GM12878 (cell line): ENCODE measurements around the gene HNMT. TPM values are rescaled to one million over a fixed set of nuclear protein-coding genes. Genes with fewer than 3 reads are reported as not detected.

ENCODE experiments used
- BCLAF1 ChIP-seq: fragments of 450-650 bp; IDR thresholded peaks from 2 replicates; pipeline ENCODE4 v1.6.1; 2017; ENCODE audit warnings: antibody characterized with exemption, mild to moderate bottlenecking, moderate library complexity
- ETV6 ChIP-seq, 2 experiments: fragments of 450-650 bp in 1 of 2; IDR thresholded peaks in 1 of 2; conservative IDR thresholded peaks in 1 of 2; 2 replicates each; pipeline ENCODE4 v1.6.1; 2014; ENCODE audit warnings: antibody characterized with exemption in 1 of 2, borderline replicate concordance in 1 of 2, low read depth in 1 of 2, mild to moderate bottlenecking in 1 of 2, moderate library complexity in 1 of 2
- KAT2A ChIP-seq: conservative IDR thresholded peaks from 2 replicates; pipeline ENCODE4 v1.6.1; 2011; ENCODE audit warnings: low read depth, low read length; ENCODE audit not compliant: control insufficient read depth
- MAX ChIP-seq: IDR thresholded peaks from 2 replicates; pipeline ENCODE4 v1.6.1; 2012; ENCODE audit warnings: low read depth, low read length, improper control_type of control experiment
- MTA3 ChIP-seq: IDR thresholded peaks from 2 replicates; pipeline ENCODE4 v1.6.1; 2012; ENCODE audit warnings: low read length, inconsistent platforms, borderline replicate concordance
- RB1 ChIP-seq: fragments of 450-650 bp; formaldehyde crosslinking; IDR thresholded peaks from 2 replicates; pipeline ENCODE4 v1.6.1; 2017; ENCODE audit warnings: mild to moderate bottlenecking, borderline replicate concordance
- REST ChIP-seq: IDR thresholded peaks from 2 replicates; pipeline ENCODE4 v1.6.1; 2012; ENCODE audit warnings: mild to moderate bottlenecking, low read depth, low read length
- SMAD1 ChIP-seq: fragments of 450-650 bp; IDR thresholded peaks from 2 replicates; pipeline ENCODE4 v1.6.1; 2018; ENCODE audit warnings: mild to moderate bottlenecking, low read depth; ENCODE audit not compliant: partially characterized antibody
- SMARCA5 ChIP-seq: fragments of 450-650 bp; IDR thresholded peaks from 2 replicates; pipeline ENCODE4 v1.6.1; 2017; ENCODE audit warnings: mild to moderate bottlenecking
- polyA plus RNA-seq, 11 experiments: library from polyadenylated mRNA; depleted of rRNA in 4 of 11; unstranded in 6 of 11; stranded (reverse) in 5 of 11; fragments of >200 nt; fragmentation: Nextera tagmentation in 4 of 11; fragmentation: Illumina TruSeq in 1 of 11; extraction: Ambion mirVana in 4 of 11; extraction: Trizol in 1 of 11; gene quantifications; 1 replicate in 1 of 11; 2 replicates in 10 of 11; pipeline versions ENCODE4 v1.2.1 to v1.2.3, GENCODE V29; 2011 to 2016; ENCODE audit warnings: inconsistent platforms in 2 of 11, missing spikeins in 2 of 11, low read depth in 1 of 11
- total RNA-seq, 4 experiments: library from RNA; depleted of rRNA in 3 of 4; stranded (reverse); fragments of >200 nt in 3 of 4; fragmentation: Illumina TruSeq in 1 of 4; extraction: Trizol in 1 of 4; gene quantifications; 2 replicates each; pipeline versions ENCODE4 v1.2.1 to v1.2.3, GENCODE V29; 2013 to 2021

Gene HNMT
- total and polyA plus RNA-seq, 10 of the 15 experiments (the other 5 are each of a cell fraction or from before 2014, with no cell fraction given) = not detected

GRCh38 chr2:138009622-138010021 lies 45.3 kb downstream of the HNMT start (continued):
- TF ChIP-seq BCLAF1 = no peak
- TF ChIP-seq KAT2A = no peak
- no peak for TF ChIP-seq REST
- TF ChIP-seq MAX = no peak
- TF ChIP-seq SMAD1 = no peak
- TF ChIP-seq MTA3 = no peak
- no peak for TF ChIP-seq ETV6 (conservative IDR thresholded peaks at IDR 0.05 in 1 of 2, IDR thresholded peaks at IDR 0.05 in 1 of 2; ENCODE audit: borderline replicate concordance in 1 of 2, low read depth in 1 of 2)
- TF ChIP-seq RB1 = no peak
- TF ChIP-seq SMARCA5 = no peak
